ENCODE data around the gene SNX32. TPM values are rescaled to one million over a fixed set of nuclear protein-coding genes. Genes with fewer than 3 reads are reported as not detected.

The SNX32 gene
- polyA plus RNA-seq, 1 donor, result 1.6 TPM

DNA sequence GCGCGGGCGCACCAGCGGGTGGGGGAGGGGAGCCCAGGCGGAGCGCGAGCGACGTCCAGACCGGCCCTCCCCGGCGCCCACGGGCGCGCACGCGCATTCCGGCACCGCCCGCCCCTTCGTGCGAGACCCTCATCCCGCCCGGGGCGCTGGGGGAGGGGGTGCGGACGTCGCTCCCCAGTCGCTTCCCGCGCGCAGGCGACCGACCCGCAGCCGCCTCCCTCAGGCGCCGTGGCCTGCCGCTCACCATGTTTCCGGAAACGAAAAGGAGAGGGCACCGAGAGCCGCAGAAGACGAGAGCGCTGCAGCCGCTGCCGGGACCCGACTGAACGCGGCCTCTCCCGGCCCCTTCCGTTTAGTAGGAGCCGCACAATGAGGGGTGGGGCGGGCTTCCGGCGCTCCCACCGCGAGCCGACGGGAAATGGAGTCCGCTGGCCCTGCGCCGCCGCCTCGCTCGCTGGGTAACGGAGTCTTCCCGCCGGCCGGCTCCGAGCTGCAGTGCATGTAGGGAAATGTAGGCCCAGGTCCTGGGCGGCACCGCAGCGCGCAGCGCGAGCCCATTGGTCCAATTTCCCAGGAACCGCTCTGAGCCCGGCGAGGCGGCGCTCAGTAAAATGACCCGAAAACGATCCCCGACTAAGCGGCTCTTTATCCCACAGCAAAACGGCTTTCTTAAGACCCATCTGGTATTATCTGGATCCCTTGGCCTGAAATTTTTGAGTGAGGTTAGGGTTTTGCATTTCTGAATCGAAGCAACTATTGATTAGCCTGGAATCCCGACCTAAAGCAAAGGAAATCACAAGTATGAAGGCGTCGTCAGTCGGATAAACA lies 24.3 kb downstream of the SNX32 start, which contains the start of gene CFL1:
Gene CFL1 (minus strand): TSS at position 328 of the 828 bp plus-strand sequence. CDS start 81 bp downstream, at position 247.
- DNase-seq, result peak; percentile 99

DNA sequence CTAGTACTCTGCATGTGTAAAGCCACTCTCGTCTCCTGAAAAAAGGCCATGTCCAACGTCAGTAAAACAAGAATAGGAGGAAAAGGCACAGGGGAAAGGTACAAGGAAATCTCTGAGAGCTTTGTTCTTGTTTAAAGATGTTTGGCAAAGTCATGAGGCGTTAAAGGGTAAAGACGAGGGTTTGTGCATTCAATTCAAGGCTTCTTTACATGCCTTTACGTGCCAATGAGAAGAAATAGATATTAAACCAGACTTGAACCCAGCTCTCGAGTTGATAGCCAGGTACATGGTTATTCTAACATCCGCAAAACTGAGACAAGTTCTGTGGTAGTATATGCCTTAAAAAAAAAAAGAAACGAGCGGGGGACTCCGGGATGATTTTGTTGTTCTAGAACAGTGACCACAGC lies 24.9 kb downstream of the SNX32 start:
- DNase-seq, result no peak

DNA sequence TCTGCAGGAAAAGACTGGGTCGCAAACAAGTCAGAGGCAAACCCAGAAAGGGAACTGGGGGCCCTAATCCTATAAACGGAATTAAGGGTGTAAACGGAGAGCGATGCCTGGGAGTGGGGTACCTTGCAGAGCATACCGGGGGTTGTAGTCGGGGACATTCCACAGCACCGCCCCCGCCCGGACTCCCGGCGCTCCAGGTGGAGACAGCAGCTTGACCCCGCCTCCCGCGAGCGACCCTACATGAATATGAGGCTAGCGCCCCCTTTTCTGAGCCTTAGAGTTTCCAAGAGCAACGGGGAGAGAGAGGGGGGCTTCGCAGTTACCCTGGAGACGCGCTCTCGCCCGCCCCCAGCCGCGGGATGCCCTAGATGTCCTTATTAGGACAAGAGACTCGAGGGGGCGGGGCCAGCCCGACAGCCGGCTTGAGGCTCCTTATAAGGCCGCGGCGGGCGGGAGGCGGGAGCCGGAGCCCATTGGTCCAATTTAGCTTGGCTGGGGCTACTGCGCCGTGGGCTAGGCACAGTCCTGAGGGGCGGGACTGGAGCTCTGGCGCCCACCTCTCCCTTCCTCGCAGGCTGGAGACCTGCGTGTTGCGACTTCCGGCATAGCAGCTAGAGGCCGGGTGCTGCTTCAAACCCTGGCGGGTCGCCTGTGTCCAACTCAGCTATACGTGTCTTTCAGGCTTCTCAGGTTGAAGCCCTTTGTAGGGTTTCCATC lies 25.5 kb downstream of the SNX32 start:
- peak; percentile 95 for DNase-seq

DNA sequence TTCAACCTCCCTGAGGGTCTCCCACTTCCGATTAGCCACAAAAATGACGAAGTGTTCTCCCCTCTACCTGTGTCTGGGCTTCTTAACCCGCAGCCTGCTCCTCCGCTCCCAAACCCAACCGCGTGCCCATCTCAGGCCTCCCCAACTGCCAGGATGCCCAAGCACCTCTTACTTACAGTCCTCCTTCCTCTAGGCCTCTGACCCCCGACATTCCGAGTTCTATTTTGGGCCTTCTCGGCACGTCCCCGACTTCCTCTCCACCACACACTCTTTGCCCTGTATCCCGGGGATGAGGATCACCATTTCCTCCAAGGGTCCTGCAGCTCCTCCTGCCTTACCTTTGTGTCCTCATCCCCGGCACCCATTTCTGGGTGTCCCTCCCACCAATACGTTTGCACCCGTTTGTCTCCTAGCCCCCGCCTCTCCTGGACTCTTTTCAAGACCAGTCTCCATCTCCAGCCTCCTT lies 26.1 kb downstream of the SNX32 start:
- DNase-seq, result no peak

DNA sequence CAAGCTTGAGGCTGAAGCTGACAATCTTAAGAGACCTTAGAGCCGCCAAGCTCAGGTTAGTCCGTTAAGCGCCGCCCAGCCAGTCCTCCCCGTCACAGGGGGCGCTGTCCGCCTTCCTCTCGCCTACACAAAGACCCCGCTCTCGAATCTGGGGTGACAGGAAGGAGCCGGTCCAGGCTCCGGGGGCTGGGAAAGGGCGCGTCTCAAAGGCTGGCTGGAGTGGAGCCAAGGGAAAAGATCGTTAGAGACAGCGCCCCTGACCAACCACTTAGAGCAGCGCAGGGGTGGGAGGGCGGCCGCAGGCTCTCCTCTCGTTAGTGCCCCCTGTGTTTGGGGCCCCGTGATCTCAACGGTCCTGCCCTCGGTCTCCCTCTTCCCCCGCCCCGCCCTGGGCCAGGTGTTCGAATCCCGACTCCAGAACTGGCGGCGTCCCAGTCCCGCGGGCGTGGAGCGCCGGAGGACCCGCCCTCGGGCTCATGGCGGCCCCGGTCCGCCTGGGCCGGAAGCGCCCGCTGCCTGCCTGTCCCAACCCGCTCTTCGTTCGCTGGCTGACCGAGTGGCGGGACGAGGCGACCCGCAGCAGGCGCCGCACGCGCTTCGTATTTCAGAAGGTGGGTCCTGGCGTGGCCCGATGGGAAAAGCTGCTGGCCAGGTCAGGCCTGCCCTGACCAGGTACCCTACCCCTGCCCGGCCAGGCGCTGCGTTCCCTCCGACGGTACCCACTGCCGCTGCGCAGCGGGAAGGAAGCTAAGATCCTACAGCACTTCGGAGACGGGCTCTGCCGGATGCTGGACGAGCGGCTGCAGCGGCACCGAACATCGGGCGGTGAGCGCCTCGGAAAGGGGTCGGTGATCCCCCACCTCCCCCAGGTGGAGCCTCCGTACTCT lies 26.8 kb downstream of the SNX32 start, which contains the start of gene MUS81:
Gene MUS81 (plus strand): TSS at position 156 of the 887 bp plus-strand sequence. CDS start 321 bp downstream, at position 477.
- peak; percentile 94 for DNase-seq

DNA sequence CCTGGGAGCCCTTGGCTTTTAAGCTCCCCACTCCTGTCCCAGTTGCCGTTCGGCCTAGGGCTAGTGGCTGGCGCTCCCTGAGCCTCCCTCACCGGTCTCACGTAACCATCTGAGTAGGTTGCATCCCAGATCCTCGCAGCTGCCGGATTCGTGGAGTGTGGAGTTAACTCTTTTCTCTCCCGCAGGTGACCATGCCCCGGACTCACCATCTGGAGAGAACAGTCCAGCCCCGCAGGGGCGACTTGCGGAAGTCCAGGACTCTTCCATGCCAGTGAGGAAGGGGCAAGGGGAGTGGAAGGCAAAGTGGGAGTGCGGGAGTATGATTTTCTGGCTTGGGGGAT lies 27.4 kb downstream of the SNX32 start:
- no peak for DNase-seq

DNA sequence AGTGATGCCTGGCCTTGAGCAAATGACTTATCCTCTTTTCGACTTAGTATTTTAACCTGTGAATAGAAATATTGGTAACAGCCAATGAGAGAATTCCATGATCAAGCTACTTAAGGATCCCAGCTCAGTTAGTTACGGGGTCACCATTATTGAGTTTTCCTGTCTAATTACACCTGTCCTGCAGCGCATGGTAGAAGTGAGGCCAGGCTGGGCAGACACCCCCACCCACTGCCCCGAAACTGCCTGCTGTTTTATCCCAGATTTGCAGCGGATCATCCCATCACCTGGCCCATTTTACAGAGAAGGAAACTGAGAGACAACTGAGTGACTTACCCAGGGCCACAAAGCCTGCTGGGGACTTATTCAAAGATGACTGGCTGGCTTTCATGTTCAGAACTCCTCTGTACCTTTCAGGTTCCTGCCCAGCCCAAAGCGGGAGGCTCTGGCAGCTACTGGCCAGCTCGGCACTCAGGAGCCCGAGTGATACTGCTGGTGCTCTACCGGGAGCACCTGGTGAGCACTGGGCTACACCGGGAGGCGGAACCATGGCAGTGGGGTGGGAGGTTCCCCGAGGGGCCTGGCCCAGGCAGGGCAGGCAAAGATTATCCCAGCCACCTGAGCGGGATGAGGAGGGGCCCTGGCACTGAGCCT lies 27.9 kb downstream of the SNX32 start:
- no peak for DNase-seq

DNA sequence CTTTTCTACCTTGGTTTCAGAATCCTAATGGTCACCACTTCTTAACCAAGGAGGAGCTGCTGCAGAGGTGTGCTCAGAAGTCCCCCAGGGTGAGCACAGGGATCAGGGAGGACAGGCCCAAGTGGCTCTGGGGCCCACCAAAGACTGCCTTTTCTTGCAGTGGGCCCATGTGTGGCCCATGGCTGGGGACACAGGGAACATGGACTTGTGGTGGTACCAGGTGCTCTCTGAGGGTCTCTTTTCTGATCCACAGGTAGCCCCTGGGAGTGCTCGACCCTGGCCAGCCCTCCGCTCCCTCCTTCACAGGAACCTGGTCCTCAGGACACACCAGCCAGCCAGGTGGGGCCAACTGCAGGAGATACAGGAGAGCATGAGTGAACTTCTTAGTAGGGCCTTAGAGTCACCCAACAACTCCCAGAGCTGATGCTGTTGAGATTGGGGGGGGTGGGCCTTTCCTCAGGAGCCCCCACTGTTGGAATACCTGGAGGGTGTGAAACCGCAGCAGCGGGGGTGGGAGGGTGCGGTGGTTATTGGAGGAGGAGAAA lies 28.5 kb downstream of the SNX32 start:
- no peak for DNase-seq

DNA sequence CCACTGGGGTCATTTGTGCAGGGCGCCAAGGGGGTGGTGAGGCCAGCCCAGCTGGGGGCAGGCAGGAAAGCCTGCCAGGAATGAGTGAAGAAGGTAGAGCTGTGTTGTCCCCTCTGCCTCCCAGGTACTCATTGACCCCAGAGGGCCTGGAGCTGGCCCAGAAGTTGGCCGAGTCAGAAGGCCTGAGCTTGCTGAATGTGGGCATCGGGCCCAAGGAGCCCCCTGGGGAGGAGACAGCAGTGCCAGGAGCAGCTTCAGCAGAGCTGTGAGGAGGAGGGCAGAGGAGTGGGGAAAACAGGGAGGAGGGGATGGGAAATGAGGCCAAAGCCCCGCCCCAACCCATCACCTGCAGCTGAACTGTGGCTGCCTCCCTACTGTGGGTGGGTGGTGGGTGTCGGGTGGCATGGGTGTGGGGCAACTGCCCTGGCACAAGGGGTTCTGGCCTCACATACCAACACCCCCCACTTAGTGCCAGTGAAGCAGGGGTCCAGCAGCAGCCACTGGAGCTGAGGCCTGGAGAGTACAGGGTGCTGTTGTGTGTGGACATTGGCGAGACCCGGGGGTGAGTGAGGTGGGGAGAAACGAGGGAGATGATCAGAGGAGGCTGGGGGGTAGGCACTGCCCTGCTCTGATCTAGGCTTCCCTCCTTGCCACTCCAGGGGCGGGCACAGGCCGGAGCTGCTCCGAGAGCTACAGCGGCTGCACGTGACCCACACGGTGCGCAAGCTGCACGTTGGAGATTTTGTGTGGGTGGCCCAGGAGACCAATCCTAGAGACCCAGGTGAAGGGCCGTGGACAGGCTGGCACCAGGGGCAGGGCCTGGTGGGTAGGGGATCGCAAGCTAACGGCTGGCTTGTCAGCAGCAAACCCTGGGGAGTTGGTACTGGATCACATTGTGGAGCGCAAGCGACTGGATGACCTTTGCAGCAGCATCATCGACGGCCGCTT lies 29.5 kb downstream of the SNX32 start:
- DNase-seq, result no peak

DNA sequence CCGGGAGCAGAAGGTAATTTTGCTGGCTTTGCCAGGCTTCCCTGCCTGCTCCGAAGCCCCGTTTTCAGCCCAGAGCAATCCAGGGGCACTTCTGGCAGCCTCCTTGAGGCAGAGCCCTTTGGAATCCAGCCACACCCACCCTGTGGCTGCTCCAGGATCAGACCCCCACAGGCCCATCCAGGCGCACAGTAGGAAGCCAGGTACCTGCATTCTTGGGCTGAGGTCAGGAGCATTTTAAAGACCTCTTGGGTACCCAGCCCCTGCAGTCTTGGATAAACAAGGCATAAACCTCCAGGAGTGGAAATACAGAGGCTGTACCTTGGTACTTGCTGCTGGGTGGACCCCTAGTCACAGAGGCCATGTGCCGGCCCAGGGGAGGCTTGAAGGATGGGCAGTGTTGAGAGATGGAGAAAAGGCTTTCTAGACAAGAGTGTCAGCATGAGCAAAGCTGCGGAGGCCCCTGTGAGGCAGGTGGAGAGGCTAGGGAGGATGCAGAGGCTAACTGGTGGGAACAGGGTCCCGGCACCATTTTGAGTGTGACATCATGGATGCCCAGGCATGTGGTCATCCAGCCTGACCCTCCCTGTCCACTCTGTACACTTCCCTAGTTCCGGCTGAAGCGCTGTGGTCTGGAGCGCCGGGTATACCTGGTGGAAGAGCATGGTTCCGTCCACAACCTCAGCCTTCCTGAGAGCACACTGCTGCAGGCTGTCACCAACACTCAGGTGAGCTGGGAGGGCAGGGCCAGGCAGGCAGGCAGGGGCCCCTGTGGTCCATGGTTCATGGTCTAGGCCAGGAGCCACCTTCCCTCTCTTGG lies 30.3 kb downstream of the SNX32 start:
- DNase-seq, result no peak

DNA sequence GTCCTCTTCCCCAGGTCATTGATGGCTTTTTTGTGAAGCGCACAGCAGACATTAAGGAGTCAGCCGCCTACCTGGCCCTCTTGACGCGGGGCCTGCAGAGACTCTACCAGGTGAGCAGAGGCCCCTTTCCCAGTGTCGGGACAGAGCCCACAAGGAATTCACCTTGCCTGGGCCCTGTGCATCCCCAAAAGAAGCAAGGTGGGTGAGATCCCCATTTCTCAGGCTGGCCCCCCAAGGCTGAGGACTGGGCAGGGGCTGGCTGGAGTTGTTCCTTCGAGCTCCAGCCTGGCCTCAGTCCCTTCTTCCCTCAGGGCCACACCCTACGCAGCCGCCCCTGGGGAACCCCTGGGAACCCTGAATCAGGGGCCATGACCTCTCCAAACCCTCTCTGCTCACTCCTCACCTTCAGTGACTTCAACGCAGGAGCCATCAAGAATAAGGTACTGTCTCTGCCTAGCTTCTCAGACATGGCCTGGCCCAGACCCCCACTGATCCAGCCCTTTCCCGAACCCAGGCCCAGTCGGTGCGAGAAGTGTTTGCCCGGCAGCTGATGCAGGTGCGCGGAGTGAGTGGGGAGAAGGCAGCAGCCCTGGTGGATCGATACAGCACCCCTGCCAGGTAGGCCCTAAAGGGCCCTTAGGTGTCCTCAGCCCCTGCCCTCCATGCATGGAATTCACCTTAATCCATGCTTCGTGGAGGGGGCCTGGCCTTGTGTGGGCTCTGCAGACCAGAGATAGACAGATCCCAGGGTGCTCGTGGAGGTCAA lies 31.1 kb downstream of the SNX32 start:
- no peak for DNase-seq

DNA sequence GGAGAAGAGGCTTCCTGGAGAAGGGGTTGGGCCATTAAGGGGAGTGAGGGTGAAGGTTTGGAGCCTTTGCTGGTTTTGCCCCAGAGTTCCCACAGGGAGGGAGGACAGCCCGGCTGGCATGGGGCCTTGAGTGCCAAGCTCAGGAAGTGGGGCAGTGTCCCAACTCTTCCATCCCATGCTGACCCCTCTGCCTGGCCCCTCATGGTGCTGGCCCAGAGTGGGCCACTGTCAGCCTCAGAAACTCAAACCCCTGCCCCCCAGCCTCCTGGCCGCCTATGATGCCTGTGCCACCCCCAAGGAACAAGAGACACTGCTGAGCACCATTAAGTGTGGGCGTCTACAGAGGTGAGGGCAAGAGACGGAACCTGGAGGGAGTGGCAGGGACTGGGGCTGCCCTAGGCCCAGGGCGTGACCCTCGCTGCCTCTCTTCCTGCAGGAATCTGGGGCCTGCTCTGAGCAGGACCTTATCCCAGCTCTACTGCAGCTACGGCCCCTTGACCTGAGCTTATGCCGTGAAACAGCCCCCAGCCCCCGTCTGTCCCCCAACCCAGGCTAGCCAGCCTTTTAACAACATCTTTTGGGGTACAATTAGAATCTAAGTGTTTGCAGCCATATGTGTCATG lies 31.9 kb downstream of the SNX32 start:
- DNase-seq, result no peak

DNA sequence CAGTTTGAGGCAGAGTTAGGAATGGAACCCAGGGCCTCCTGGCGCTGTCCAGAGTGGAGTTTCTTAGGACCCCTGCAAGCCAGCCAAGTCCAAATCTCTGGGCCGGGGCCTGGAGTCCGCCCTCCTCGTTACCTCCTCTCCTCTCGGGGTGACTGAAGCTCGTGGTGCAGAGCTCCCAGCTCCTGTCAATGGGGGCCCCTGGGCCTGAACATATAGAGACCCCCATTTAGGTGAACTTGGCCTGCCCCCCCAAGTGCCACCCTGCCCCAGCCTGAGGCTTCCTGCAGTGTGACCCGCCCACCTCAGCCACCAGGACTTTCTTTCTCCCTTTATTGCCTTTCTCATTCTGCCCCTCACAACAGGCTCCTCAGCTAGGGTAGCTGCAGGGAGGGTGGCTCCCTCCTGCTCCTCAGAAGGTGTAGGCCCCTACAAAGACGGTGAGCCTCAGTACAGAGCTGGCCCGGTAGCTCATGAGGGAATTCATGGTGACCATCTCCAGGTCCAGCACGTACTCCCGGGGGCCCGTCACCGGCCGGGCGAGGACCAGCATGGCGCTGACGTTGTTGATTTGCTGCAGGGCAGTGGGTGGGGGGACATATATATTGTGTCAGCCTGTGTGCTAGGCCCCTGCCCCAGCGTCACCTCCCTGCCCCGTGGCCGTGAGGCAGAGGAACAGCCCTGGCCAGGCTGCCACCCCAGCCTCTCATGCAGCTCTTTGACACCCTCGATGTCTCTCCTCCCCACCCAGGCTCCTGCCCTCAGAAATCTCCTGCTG lies 32.9 kb downstream of the SNX32 start:
- DNase-seq, result no peak

DNA sequence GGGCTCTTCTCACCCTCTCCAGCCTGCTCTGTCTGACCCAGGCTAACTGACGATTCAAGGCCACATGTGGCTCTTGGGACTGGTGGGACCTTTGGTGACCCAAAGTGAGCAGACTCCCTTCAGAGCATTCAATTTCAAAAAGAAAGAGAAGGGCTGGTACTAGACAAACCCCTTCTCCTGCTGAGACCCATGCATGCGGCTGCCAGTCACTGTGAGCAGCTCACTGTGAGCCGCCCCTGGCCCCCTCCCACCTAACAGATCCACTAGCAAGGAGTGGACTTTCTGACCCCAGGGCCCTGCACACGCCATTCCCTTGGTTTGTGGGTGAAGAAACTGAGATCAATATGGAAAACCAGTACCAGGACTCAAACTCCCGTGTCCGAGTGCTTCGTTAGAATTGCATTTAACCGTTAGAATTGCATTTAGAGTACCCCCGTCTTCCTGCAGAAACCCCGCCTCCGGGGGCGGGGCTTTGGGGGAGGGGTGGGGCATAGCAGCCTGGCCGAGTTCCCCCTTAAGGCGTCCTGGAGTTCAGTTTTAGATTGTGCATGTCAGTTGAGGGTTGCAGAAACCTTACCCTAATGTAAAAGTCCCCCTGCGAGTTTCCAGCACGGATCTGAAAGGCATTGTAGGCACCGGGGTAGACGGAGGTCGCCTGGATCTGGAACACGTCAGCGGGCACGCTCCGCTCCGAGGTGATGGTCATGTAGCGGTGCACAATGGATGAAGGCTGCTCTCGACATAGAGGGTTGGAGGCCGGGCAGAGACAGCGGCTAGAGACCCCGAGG lies 33.7 kb downstream of the SNX32 start:
- DNase-seq, result no peak

DNA sequence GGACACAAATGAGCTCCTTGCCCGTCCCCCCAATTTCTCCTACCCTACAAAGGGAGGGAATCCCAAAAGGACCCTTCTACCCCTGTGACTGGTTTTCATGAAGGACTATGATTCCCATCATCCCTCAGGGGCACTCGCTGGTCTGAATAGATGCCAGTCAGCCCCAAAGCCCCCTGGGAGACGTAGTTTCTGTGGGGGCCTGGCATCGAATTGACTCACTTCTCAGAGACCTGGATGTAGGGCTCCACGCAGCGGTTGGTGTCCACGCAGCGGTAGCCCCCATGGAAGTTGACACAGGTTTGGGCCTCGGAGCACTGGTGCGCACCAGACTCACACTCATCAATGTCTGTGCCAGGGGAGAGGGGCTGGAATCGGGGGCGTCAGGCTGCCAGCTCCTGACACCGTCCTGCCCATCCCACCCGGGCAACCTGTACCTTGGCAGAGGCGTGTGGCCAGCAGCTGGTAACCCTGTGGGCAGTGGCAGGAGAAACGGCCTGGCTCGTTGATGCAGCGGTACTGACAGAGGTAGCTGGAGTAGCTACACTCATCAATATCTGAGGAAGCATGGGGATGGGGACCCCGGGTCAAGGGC lies 34.4 kb downstream of the SNX32 start:
- no peak for DNase-seq

DNA sequence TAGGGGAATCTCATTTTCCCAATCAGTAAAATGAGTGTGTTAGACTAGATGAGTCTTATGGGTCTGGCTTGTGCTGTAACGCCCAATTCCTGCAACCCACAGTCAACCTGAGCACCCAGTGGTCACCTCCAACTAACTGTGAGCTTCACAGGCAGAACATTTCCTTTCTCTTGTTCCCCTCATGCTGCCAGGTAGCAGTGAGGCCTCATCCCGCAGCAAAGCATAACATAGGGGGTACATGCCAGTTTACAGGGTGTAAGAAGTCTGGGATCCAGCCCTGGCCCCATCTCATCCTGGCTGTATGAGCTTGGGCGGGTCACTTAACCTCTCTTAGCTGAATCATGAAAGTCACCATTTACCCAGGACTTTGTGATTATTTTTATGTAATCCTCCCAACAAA lies 35.1 kb downstream of the SNX32 start:
- DNase-seq, result no peak

All from hindlimb muscle (tissue), 1 donor.